AG04449 (cell line): ENCODE results near the gene WFDC12.

Experiments used
- CTCF ChIA-PET: fragments of 350-600 bp; formaldehyde crosslinking; extraction: SDS; loops from one replicate; lab custom pipeline; 2021; ENCODE audit warnings: antibody characterized with exemption; lab: Yijun Ruan, JAX
- POLR2A ChIA-PET: fragments of 400-600, 350-600 bp; formaldehyde crosslinking; extraction: SDS; loops from one replicate; lab custom pipeline; 2020; ENCODE audit warnings: antibody characterized with exemption, inconsistent platforms; lab: Yijun Ruan, JAX
- DNase-seq: peaks from one replicate; pipeline ENCODE4 v3.0.0-alpha.2; 2010; ENCODE audit warnings: low read depth, low spot score
- H3K4me3 ChIP-seq: 2 replicates; pipeline ENCODE4 v1.5.1; 2011; ENCODE audit warnings: low read depth, mild to moderate bottlenecking, control low read depth, low read length
- CTCF ChIP-seq: IDR thresholded peaks from one replicate; pipeline ENCODE4 v1.5.1; 2011; ENCODE audit warnings: mild to moderate bottlenecking, moderate library complexity, low read length, control low read depth, inconsistent platforms; ENCODE audit not compliant: insufficient read depth; ENCODE audit errors: missing control alignments

Gene WFDC12

DNA sequence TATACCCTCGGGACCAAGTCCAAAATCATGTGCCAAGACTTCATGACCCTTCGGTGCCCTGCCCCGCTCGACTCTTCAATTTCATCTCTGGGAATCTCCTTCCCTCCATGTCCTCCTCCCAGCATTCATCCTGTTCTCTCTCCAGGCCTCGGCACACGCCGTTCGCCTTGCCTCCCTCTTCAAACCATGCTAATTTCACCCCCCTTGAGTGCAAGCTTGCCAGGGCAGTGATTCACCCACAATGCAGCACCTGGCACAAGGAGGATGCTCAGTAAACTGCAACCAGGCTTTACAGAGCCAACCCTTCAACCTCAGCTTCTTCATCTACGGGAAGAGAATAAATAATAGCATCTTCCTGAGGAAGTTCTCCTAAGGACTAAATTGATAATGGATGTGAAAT, 27.5 kb downstream of the WFDC12 start:
- TF ChIP-seq CTCF: no peak
- no peak for DNase-seq
- no peak overlapping the region for H3K4me3 ChIP-seq
- ChIA-PET CTCF (interaction anchor here (0.8 to 12.2 kb wide), 39 partner anchors 10 to 340 kb away, joined by 3 to 297 read pairs (median 8); partner anchors contain the start of genes TOMM34 and WFDC5), POLR2A (interaction anchor here (0.6 kb wide), 1 partner anchor 53 kb away, joined by 4 read pairs; no protein-coding TSS in a partner anchor)

- POLR2A ChIA-PET: no interaction called here
- CTCF ChIA-PET: interaction anchor here (0.7 to 12.2 kb wide), 52 partner anchors 9 to 341 kb away, joined by 3 to 297 read pairs (median 5); partner anchors contain the start of genes MATN4, SDC4, TOMM34 and WFDC12
These were observed 28.4 kb downstream of the WFDC12 start for GRCh38 chr20:45095805-45096238.

DNA sequence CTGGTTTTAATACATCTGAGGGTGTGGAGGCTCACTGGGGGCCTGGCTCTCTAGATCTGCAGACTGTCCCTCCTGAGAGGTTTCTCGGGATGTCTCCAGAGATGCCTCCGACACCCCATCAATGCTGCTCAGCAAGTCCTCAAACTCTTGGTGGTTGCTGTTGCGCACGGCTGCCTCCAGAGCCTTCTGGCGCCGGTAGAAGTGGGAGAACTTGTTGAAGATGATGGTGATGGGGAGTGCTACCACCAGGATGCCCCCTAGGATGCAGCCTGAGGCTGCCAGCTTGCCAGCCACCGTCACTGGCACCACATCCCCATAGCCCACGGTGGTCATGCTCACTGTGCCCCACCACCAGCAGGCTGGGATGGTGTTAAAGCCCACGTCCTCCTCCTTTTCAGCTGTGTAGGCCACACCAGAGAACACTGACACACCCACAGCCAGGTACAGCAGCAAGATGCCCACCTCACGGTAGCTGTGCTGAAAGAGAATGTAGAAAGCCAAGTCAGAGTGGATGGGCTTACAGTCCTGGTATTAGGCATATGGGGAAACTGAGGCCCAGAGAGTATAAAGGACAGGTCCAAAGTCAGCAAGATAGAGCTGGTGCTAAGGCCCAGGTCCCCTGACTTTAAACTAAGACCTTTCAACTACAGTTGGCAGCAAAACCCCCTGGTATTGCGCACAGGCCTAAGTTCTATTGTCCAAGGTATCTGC, 29.2 kb downstream of the WFDC12 start:
- H3K4me3 ChIP-seq: no peak overlapping the region
- POLR2A ChIA-PET: no interaction called here
- TF ChIP-seq CTCF: no peak

More at GRCh38 chr20:45095805-45096238, 28.4 kb downstream of the WFDC12 start:
- DNase-seq: peak; percentile 7
- no peak overlapping the region for H3K4me3 ChIP-seq
- TF ChIP-seq CTCF: peak; percentile 79

GRCh38 chr20:45094201-45094600, 30.1 kb downstream of the WFDC12 start:
- ChIA-PET CTCF (interaction anchor here (1.0 to 12.2 kb wide), 16 partner anchors 15 to 198 kb away, joined by 3 to 297 read pairs (median 40); partner anchors contain the start of gene WFDC5), POLR2A (no interaction called here)
- no peak for TF ChIP-seq CTCF
- H3K4me3 ChIP-seq: no peak overlapping the region
- DNase-seq: no peak

More for the DNA sequence above, 29.2 kb downstream of the WFDC12 start:
- CTCF ChIA-PET: interaction anchor here (0.6 to 12.2 kb wide), 38 partner anchors 8 to 342 kb away, joined by 3 to 297 read pairs (median 8); partner anchors contain the start of genes MATN4, SDC4, TOMM34 and WFDC5
- DNase-seq: no peak

GRCh38 chr20:45092898-45093297, 31.4 kb downstream of the WFDC12 start:
- ChIA-PET POLR2A (no interaction called here), CTCF (interaction anchor here (0.7 to 12.2 kb wide), 8 partner anchors 9 to 412 kb away, joined by 3 to 297 read pairs (median 76); partner anchors contain the start of genes KCNS1 and WFDC5)
- DNase-seq: no peak
- H3K4me3 ChIP-seq: no peak overlapping the region
- TF ChIP-seq CTCF: no peak

DNA sequence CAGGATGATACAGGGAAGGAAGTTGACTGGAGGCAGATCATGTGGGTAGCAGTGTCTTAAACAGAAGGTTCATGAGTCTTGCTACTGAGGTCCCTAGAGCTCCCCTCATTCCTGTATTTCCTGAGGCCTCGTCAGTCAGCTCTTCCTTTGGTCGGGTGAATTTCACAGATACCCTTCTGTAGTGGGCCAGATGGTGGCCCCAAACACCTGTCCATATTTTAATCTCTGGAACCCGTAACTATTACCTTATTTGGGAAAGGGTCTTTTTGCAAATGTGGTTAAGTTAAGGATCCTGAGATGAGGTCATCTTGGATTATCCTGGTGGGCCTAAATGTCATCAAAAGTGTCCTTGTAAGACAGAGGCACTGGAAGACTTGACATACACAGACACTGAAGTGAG, 32.9 kb downstream of the WFDC12 start:
- CTCF ChIA-PET: interaction anchor here (0.6 to 12.2 kb wide), 5 partner anchors 8 to 203 kb away, joined by 3 to 297 read pairs (median 3); partner anchors contain the start of gene WFDC5

More for the DNA sequence above, 32.9 kb downstream of the WFDC12 start:
- no peak for DNase-seq
- POLR2A ChIA-PET: no interaction called here
- no peak for TF ChIP-seq CTCF
- H3K4me3 ChIP-seq: no peak overlapping the region
